HCT116 (cell line): ENCODE measurements around the gene LCA5L.

Experiments
- ATF3 ChIP-seq: IDR thresholded peaks from 2 replicates; pipeline ENCODE4 v1.6.1; 2012
- CTCF ChIP-seq, 3 experiments: fragments of 200-600 bp in 1 of 3; sonication (generic) in 1 of 3; IDR thresholded peaks in 2 of 3; conservative IDR thresholded peaks in 1 of 3; 2 replicates each; pipeline ENCODE4 v1.5.1; 2012 to 2017; ENCODE audit warnings: low read depth in 2 of 3, low read length in 2 of 3, antibody characterized with exemption in 1 of 3, borderline replicate concordance in 1 of 3, control low read depth in 1 of 3, mild to moderate bottlenecking in 1 of 3, mixed read lengths in 1 of 3, mixed run types in 1 of 3, moderate library complexity in 1 of 3; ENCODE audit not compliant: insufficient read depth in 1 of 3
- ELF1 ChIP-seq: IDR thresholded peaks from 2 replicates; pipeline ENCODE4 v1.6.1; 2012; ENCODE audit warnings: low read depth, borderline replicate concordance
- EZH2 ChIP-seq: fragments of 200-600 bp; sonication (generic); IDR thresholded peaks from 2 replicates; pipeline ENCODE4 v1.6.1; 2017; ENCODE audit warnings: antibody characterized with exemption, mixed run types
- EZH2phosphoT487 ChIP-seq: fragments of 200-600 bp; IDR thresholded peaks from 2 replicates; pipeline ENCODE4 v1.6.1; 2018; ENCODE audit warnings: antibody characterized with exemption, borderline replicate concordance
- MAX ChIP-seq: IDR thresholded peaks from 2 replicates; pipeline ENCODE4 v1.6.1; 2012
- POLR2A ChIP-seq: IDR thresholded peaks from 2 replicates; pipeline ENCODE4 v1.7.0; 2011; ENCODE audit warnings: borderline replicate concordance; ENCODE audit not compliant: insufficient read depth, insufficient read length; ENCODE audit errors: extremely low read depth
- POLR2AphosphoS5 ChIP-seq: IDR thresholded peaks from 2 replicates; pipeline ENCODE4 v1.6.1; 2011; ENCODE audit warnings: mild to moderate bottlenecking, low read depth, low read length, moderate library complexity
- RAD21 ChIP-seq: IDR thresholded peaks from 2 replicates; pipeline ENCODE4 v1.6.1; 2012; ENCODE audit warnings: low read depth, mild to moderate bottlenecking
- REST ChIP-seq: IDR thresholded peaks from 2 replicates; pipeline ENCODE4 v1.6.1; 2012; ENCODE audit warnings: low read depth
- SP1 ChIP-seq: IDR thresholded peaks from 2 replicates; pipeline ENCODE4 v1.6.1; 2012; ENCODE audit warnings: low read depth
- SRF ChIP-seq: IDR thresholded peaks from 2 replicates; pipeline ENCODE4 v1.6.1; 2012; ENCODE audit warnings: low read depth
- ZBTB33 ChIP-seq: IDR thresholded peaks from 2 replicates; pipeline ENCODE4 v1.6.1; 2011; ENCODE audit warnings: mild to moderate bottlenecking, low read length, moderate library complexity; ENCODE audit not compliant: insufficient replicate concordance; ENCODE audit errors: extremely low read depth
- ZNF274 ChIP-seq: fragments of 200-500 bp; sonication (Bioruptor generic); IDR thresholded peaks from 2 replicates; pipeline ENCODE4 v1.6.1; 2014; ENCODE audit warnings: mild to moderate bottlenecking, low read depth, low read length, inconsistent platforms

- TF ChIP-seq POLR2A (no peak), CTCF (IDR thresholded peaks at IDR 0.05 in 2 of 3, conservative IDR thresholded peaks at IDR 0.05 in 1 of 3; ENCODE audit: borderline replicate concordance in 1 of 3, insufficient read depth in 1 of 3, low read depth in 2 of 3, low read length in 2 of 3) (no peak), ZBTB33 (no peak), ATF3 (no peak), EZH2 (no peak), ZNF274 (no peak), RAD21 (no peak), SP1 (no peak), ELF1 (no peak), MAX (no peak), SRF (no peak), POLR2AphosphoS5 (peak; percentile 13; the same call in 1 of the 2 replicates), EZH2phosphoT487 (no peak), REST (no peak)
Measured at GRCh38 chr21:39381009-39381408, 64.6 kb downstream of the LCA5L start.
